Measurements from ENCODE around the gene LRP2.

The LRP2 gene

GRCh38 chr2:169365029-169365480 is 2.7 kb upstream of the LRP2 start:
- no peak overlapping the region for H3K27ac ChIP-seq (ENCODE audit: low read length)
- H3K27me3 ChIP-seq (ENCODE audit: control insufficient read depth, insufficient read depth, low read length): peaks cover 51% of the 10 kb centered on the region
- no peaks in the 10 kb centered on the region for H3K9me3 ChIP-seq (ENCODE audit: control insufficient read depth, low read depth, low read length)
- peak overlapping the region; percentile 10 for H3K9ac ChIP-seq (ENCODE audit: low read length)
- peaks cover 30% of the 10 kb centered on the region for H3K4me1 ChIP-seq (ENCODE audit: control insufficient read depth, low read depth, low read length)
- peak overlapping the region; percentile 78 for H3K4me3 ChIP-seq (ENCODE audit: low read length)
- H3K36me3 ChIP-seq (ENCODE audit: control insufficient read depth, low read depth, low read length): no peaks in the 10 kb centered on the region

GRCh38 chr2:169363560-169364150 is 1.3 kb upstream of the LRP2 start:
- Histone ChIP-seq H3K4me3 (ENCODE audit: low read length) (peak overlapping the region; percentile 78), H3K4me1 (ENCODE audit: control insufficient read depth, low read depth, low read length) (peaks cover 30% of the 10 kb centered on the region), H3K27me3 (ENCODE audit: control insufficient read depth, insufficient read depth, low read length) (peaks cover 59% of the 10 kb centered on the region), H3K27ac (ENCODE audit: low read length) (no peak overlapping the region), H3K36me3 (ENCODE audit: control insufficient read depth, low read depth, low read length) (no peaks in the 10 kb centered on the region), H3K9ac (ENCODE audit: low read length) (peak overlapping the region; percentile 52), H3K9me3 (ENCODE audit: control insufficient read depth, low read depth, low read length) (no peaks in the 10 kb centered on the region)

DNA sequence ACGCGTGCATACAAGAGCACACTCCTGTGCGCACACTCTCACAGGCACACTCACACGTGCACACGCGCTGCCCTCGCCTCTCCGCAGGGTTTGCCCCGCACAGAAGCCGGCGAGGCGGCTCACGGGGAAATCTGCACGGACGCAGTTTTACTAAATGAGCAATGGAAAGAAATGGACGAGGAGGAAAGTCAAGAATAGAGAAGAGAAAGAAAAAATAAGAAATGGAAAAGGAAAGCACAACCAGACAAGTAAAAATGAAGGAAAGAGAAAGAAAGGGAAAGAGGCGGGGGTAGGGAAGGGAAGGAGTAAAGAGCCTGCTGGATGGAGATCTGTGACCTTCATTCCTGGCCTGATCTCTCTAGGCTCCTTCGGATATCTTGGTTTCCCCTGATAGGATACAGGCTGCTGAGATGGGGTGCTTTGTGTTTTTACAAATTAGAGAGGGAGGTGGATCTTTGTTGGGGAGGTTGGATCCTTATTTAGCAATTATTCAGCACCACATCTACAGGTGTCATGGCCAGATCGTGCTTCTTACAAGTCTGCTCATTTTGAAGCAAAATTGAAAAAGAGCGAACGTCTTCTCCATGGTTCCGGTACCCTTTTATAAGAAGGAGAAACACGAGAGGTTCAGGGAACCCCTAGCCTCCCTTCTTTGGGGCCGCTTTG is 693 bp upstream of the LRP2 start:
- Histone ChIP-seq H3K9ac (ENCODE audit: low read length) (peak overlapping the region; percentile 52), H3K4me1 (ENCODE audit: control insufficient read depth, low read depth, low read length) (peaks cover 30% of the 10 kb centered on the region), H3K9me3 (ENCODE audit: control insufficient read depth, low read depth, low read length) (no peaks in the 10 kb centered on the region), H3K27ac (ENCODE audit: low read length) (no peak overlapping the region), H3K27me3 (ENCODE audit: control insufficient read depth, insufficient read depth, low read length) (peaks cover 59% of the 10 kb centered on the region), H3K4me3 (ENCODE audit: low read length) (peak overlapping the region; percentile 78), H3K36me3 (ENCODE audit: control insufficient read depth, low read depth, low read length) (no peaks in the 10 kb centered on the region)

GRCh38 chr2:169361706-169362117 is 622 bp downstream of the LRP2 start:
- no peaks in the 10 kb centered on the region for H3K36me3 ChIP-seq (ENCODE audit: control insufficient read depth, low read depth, low read length)
- H3K9me3 ChIP-seq (ENCODE audit: control insufficient read depth, low read depth, low read length): no peaks in the 10 kb centered on the region
- H3K9ac ChIP-seq (ENCODE audit: low read length): peak overlapping the region; percentile 32
- H3K27ac ChIP-seq (ENCODE audit: low read length): no peak overlapping the region
- peaks cover 59% of the 10 kb centered on the region for H3K27me3 ChIP-seq (ENCODE audit: control insufficient read depth, insufficient read depth, low read length)
- H3K4me1 ChIP-seq (ENCODE audit: control insufficient read depth, low read depth, low read length): peaks cover 30% of the 10 kb centered on the region
- H3K4me3 ChIP-seq (ENCODE audit: low read length): peak overlapping the region; percentile 78

GRCh38 chr2:169360984-169361705 is 1.2 kb downstream of the LRP2 start:
- H3K9ac ChIP-seq (ENCODE audit: low read length): peak overlapping the region; percentile 32
- peaks cover 30% of the 10 kb centered on the region for H3K4me1 ChIP-seq (ENCODE audit: control insufficient read depth, low read depth, low read length)
- H3K27me3 ChIP-seq (ENCODE audit: control insufficient read depth, insufficient read depth, low read length): peaks cover 59% of the 10 kb centered on the region
- no peak overlapping the region for H3K27ac ChIP-seq (ENCODE audit: low read length)
- peak overlapping the region; percentile 78 for H3K4me3 ChIP-seq (ENCODE audit: low read length)
- no peaks in the 10 kb centered on the region for H3K36me3 ChIP-seq (ENCODE audit: control insufficient read depth, low read depth, low read length)
- H3K9me3 ChIP-seq (ENCODE audit: control insufficient read depth, low read depth, low read length): no peaks in the 10 kb centered on the region

- Histone ChIP-seq H3K9me3 (ENCODE audit: control insufficient read depth, low read depth, low read length) (no peaks in the 10 kb centered on the region), H3K4me3 (ENCODE audit: low read length) (no peak overlapping the region), H3K36me3 (ENCODE audit: control insufficient read depth, low read depth, low read length) (no peaks in the 10 kb centered on the region), H3K9ac (ENCODE audit: low read length) (no peak overlapping the region), H3K27ac (ENCODE audit: low read length) (no peak overlapping the region), H3K4me1 (ENCODE audit: control insufficient read depth, low read depth, low read length) (peaks cover 13% of the 10 kb centered on the region), H3K27me3 (ENCODE audit: control insufficient read depth, insufficient read depth, low read length) (peaks cover 38% of the 10 kb centered on the region)
Observed at GRCh38 chr2:169358016-169358415, 4.3 kb downstream of the LRP2 start.

- Histone ChIP-seq H3K27ac (ENCODE audit: low read length) (no peak overlapping the region), H3K9me3 (ENCODE audit: control insufficient read depth, low read depth, low read length) (no peaks in the 10 kb centered on the region), H3K4me1 (ENCODE audit: control insufficient read depth, low read depth, low read length) (no peaks in the 10 kb centered on the region), H3K9ac (ENCODE audit: low read length) (no peak overlapping the region), H3K36me3 (ENCODE audit: control insufficient read depth, low read depth, low read length) (no peaks in the 10 kb centered on the region), H3K4me3 (ENCODE audit: low read length) (no peak overlapping the region), H3K27me3 (ENCODE audit: control insufficient read depth, insufficient read depth, low read length) (no peaks in the 10 kb centered on the region)
Observed at GRCh38 chr2:169354244-169354643, 8.1 kb downstream of the LRP2 start.

DNA sequence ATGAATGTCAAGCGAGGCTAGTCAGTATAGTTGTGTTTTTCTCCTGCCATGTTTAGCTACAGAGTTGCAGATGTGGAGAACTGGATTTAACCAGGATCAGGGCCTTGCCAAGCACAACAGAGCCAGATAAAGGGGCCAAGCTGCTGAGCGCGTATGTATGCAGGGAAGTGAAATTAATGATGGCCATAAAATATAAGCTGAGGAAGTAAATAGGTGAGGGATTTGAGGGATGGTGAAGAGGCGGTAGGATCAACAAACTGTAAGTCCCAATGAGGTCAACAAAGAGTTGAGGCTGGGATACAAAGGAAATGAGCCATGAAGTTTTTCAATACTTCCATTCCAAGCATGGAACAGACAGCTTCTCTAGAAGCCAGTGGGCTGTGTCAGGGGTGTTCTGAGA is 10.6 kb downstream of the LRP2 start:
- Histone ChIP-seq H3K9ac (ENCODE audit: low read length) (no peak overlapping the region), H3K4me3 (ENCODE audit: low read length) (no peak overlapping the region), H3K9me3 (ENCODE audit: control insufficient read depth, low read depth, low read length) (no peaks in the 10 kb centered on the region), H3K36me3 (ENCODE audit: control insufficient read depth, low read depth, low read length) (no peaks in the 10 kb centered on the region), H3K27me3 (ENCODE audit: control insufficient read depth, insufficient read depth, low read length) (no peaks in the 10 kb centered on the region), H3K4me1 (ENCODE audit: control insufficient read depth, low read depth, low read length) (no peaks in the 10 kb centered on the region), H3K27ac (ENCODE audit: low read length) (no peak overlapping the region)

GRCh38 chr2:169349535-169349934 is 12.8 kb downstream of the LRP2 start:
- H3K4me3 ChIP-seq (ENCODE audit: low read length): no peak overlapping the region

DNA sequence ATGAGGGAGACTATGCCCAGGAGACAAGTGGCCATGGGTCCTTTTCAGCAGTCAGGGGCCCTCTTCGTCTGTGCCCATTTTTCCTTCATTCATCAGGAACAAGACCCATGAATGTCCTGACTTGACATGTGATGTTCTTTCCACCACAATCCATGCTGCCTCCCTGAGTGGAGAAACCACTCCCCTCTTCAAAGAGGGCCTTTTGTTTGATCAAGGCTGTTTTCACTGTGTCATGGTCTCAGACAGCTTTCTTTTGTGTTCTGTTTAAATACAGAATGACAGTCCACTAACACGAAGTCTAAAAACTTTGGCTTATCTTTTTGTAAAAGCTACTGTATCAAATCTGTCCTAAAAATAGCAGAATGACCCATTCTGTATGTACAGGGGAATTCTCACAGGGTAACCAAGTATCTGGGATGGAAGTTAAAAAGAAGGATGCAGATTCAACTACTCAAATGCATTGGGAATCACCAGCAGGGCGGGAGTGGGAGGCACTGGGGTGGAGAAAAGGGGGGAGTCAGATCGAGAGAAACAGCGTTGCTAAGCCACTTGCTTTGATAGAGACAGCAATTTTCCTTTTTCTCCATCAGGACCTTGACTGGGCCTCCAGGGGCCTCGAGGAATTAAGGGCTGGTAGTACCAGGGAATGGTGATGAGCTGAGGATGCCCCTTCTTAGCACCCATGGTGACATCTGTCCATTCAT is 13.9 kb downstream of the LRP2 start:
- Histone ChIP-seq H3K4me3 (ENCODE audit: low read length) (no peak overlapping the region), H3K27ac (ENCODE audit: low read length) (no peak overlapping the region)

More at GRCh38 chr2:169349535-169349934, 12.8 kb downstream of the LRP2 start:
- Histone ChIP-seq H3K36me3 (ENCODE audit: control insufficient read depth, low read depth, low read length) (no peaks in the 10 kb centered on the region), H3K9me3 (ENCODE audit: control insufficient read depth, low read depth, low read length) (no peaks in the 10 kb centered on the region), H3K27ac (ENCODE audit: low read length) (no peak overlapping the region), H3K9ac (ENCODE audit: low read length) (no peak overlapping the region), H3K27me3 (ENCODE audit: control insufficient read depth, insufficient read depth, low read length) (no peaks in the 10 kb centered on the region), H3K4me1 (ENCODE audit: control insufficient read depth, low read depth, low read length) (no peaks in the 10 kb centered on the region)

More for the DNA sequence above, 13.9 kb downstream of the LRP2 start:
- Histone ChIP-seq H3K9ac (ENCODE audit: low read length) (no peak overlapping the region), H3K27me3 (ENCODE audit: control insufficient read depth, insufficient read depth, low read length) (no peaks in the 10 kb centered on the region), H3K36me3 (ENCODE audit: control insufficient read depth, low read depth, low read length) (no peaks in the 10 kb centered on the region), H3K4me1 (ENCODE audit: control insufficient read depth, low read depth, low read length) (no peaks in the 10 kb centered on the region), H3K9me3 (ENCODE audit: control insufficient read depth, low read depth, low read length) (no peaks in the 10 kb centered on the region)

Data from iPS-18a (cell line).